Measurements from ENCODE around the gene SAMM50. TPM values are rescaled to one million over a fixed set of nuclear protein-coding genes. Genes with fewer than 3 reads are reported as not detected.
A peak's percentile ranks its signal among the peaks of the same experiment; 100 is the strongest.

Gene SAMM50
- polyA plus RNA-seq (2012; ENCODE audit: low read depth, missing spikeins), result 63.1 TPM

- peak; percentile 92 for DNase-seq (ENCODE audit: insufficient read length, low spot score)
- FAIRE-seq, result peak; percentile 99
- TF ChIP-seq POLR2AphosphoS5 (IDR thresholded peaks at IDR 0.05; ENCODE audit: low read depth, low read length) (peak; percentile 97), SPI1 (IDR thresholded peaks at IDR 0.05; ENCODE audit: low read depth, low read length) (no peak), TAF1 (IDR thresholded peaks at IDR 0.05; ENCODE audit: low read depth, low read length) (peak; percentile 85; the same call in 1 of the 2 replicates), POLR2A (IDR thresholded peaks at IDR 0.05; ENCODE audit: low read depth, low read length) (peak; percentile 97), PAX5 (IDR thresholded peaks at IDR 0.05; ENCODE audit: insufficient read depth, low read length, severe bottlenecking) (peak; percentile 16), POU2F2 (IDR thresholded peaks at IDR 0.05; ENCODE audit: low read depth, low read length) (peak; percentile 84)
Observed at GRCh38 chr22:43955040-43955882, at the start of gene SAMM50. Gene SAMM50, plus strand, starts transcription at chr22:43955442. Its CDS starts 136 bp downstream, at chr22:43955578.

DNA sequence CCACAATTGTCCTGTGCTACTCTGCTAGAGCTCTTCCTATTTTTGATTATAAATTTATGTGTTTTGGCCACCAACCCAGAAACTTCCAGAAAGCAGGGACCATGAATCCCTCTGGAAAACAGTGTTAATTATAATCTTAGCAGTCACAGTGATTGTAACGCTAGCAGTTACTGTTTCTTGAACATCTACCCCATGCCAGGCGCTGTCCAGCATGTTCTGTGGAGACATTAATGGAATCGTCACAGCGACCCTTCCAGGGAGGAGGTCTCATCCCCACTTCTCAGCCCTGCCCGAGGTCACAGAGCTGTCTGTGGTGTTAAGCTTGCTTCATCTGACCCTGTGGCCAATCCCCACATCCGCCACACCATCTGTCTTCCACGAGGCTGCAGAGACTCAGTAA is 49.6 kb upstream of the SAMM50 start:
- no peak for DNase-seq (ENCODE audit: insufficient read length, low spot score)
- FAIRE-seq, result no peak
- no peak for TF ChIP-seq POU2F2 (IDR thresholded peaks at IDR 0.05; ENCODE audit: low read depth, low read length)
- TF ChIP-seq SPI1 (IDR thresholded peaks at IDR 0.05; ENCODE audit: low read depth, low read length), result no peak

DNA sequence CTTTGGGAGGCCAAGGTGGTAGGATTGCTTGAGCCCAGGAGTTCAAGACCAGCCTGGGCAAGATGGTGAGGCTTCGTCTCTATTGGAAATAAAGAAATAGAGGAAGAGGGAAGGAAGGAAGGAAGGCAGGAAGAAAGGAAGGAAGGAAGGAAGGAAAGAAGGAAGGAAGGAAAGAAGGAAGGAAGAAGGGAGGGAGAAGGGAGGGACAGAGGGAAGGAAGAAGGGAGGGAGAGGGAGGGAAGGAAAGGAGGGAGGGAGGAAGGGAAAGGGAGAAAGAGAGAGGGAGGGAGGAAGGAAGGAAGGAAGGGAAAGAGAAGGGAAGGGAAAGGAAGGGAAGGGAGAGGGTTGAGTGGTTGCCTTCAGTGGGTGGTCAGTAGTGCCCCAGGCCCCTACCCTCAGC is 45.5 kb upstream of the SAMM50 start:
- TF ChIP-seq PAX5 (IDR thresholded peaks at IDR 0.05; ENCODE audit: insufficient read depth, low read length, severe bottlenecking), result no peak
- TF ChIP-seq POLR2A (IDR thresholded peaks at IDR 0.05; ENCODE audit: low read depth, low read length), result no peak
- no peak for TF ChIP-seq TAF1 (IDR thresholded peaks at IDR 0.05; ENCODE audit: low read depth, low read length)
- no peak for TF ChIP-seq POLR2AphosphoS5 (IDR thresholded peaks at IDR 0.05; ENCODE audit: low read depth, low read length)
- no peak for TF ChIP-seq POU2F2 (IDR thresholded peaks at IDR 0.05; ENCODE audit: low read depth, low read length)
- TF ChIP-seq SPI1 (IDR thresholded peaks at IDR 0.05; ENCODE audit: low read depth, low read length), result no peak
- FAIRE-seq (no peak), DNase-seq (ENCODE audit: insufficient read length, low spot score) (no peak)

- FAIRE-seq, result no peak
- no peak for DNase-seq (ENCODE audit: insufficient read length, low spot score)
- TF ChIP-seq POLR2AphosphoS5 (IDR thresholded peaks at IDR 0.05; ENCODE audit: low read depth, low read length), result no peak
- no peak for TF ChIP-seq POU2F2 (IDR thresholded peaks at IDR 0.05; ENCODE audit: low read depth, low read length)
Observed at GRCh38 chr22:43910178-43910695, 45.0 kb upstream of the SAMM50 start.

- TF ChIP-seq POU2F2 (IDR thresholded peaks at IDR 0.05; ENCODE audit: low read depth, low read length) (no peak), TAF1 (IDR thresholded peaks at IDR 0.05; ENCODE audit: low read depth, low read length) (no peak), PAX5 (IDR thresholded peaks at IDR 0.05; ENCODE audit: insufficient read depth, low read length, severe bottlenecking) (no peak), POLR2AphosphoS5 (IDR thresholded peaks at IDR 0.05; ENCODE audit: low read depth, low read length) (no peak), POLR2A (IDR thresholded peaks at IDR 0.05; ENCODE audit: low read depth, low read length) (no peak), SPI1 (IDR thresholded peaks at IDR 0.05; ENCODE audit: low read depth, low read length) (no peak)
- no peak for DNase-seq (ENCODE audit: insufficient read length, low spot score)
- no peak for FAIRE-seq
Observed at GRCh38 chr22:43911351-43911750, 43.9 kb upstream of the SAMM50 start.

GRCh38 chr22:43917521-43917920 is 37.7 kb upstream of the SAMM50 start:
- FAIRE-seq (no peak), DNase-seq (ENCODE audit: insufficient read length, low spot score) (no peak)
- no peak for TF ChIP-seq POU2F2 (IDR thresholded peaks at IDR 0.05; ENCODE audit: low read depth, low read length)
- no peak for TF ChIP-seq POLR2A (IDR thresholded peaks at IDR 0.05; ENCODE audit: low read depth, low read length)

DNA sequence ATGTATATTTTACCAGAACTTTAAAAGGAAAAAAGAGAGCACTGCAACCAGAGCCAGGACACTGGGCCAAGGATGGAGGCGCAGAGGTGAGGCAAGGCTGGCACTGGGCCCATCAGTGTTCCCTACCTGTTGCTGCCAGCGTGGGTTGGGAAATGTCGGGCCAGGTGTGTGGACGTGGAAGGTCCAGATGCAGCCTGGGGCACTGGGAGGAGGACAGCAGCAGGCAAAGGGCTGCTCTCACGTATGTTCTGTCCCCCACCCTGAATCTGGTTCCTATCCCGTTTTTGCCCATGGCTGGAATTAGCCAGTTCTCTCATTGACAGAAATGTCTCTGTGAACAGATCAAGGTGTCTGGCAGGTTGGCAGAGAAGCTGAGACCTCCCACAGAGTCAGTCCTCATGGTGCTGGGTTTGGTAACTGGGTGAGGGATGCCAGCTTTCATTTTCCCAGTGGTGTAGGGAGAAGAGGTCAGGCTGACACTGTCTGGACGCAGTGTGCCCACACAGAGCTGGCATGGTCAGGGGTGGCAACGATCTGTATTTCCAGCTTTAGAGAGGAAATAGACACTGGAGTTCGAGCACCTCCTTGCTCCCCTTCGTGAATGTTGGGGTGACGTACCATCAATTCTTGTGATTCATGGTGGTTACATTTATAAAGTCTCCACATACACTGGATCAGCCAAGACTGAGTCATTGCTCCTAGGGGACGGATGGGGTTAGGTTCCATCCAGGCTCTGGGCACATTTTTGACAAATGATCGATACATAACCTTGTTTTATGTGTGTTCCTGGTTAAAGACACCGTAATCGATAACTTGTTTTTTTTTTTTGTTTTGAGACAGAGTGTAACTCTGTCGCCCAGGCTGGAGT is 35.9 kb upstream of the SAMM50 start:
- DNase-seq (ENCODE audit: insufficient read length, low spot score) (no peak), FAIRE-seq (no peak)
- TF ChIP-seq PAX5 (IDR thresholded peaks at IDR 0.05; ENCODE audit: insufficient read depth, low read length, severe bottlenecking) (no peak), TAF1 (IDR thresholded peaks at IDR 0.05; ENCODE audit: low read depth, low read length) (no peak), POLR2A (IDR thresholded peaks at IDR 0.05; ENCODE audit: low read depth, low read length) (no peak), POLR2AphosphoS5 (IDR thresholded peaks at IDR 0.05; ENCODE audit: low read depth, low read length) (no peak), POU2F2 (IDR thresholded peaks at IDR 0.05; ENCODE audit: low read depth, low read length) (no peak), SPI1 (IDR thresholded peaks at IDR 0.05; ENCODE audit: low read depth, low read length) (no peak)

DNA sequence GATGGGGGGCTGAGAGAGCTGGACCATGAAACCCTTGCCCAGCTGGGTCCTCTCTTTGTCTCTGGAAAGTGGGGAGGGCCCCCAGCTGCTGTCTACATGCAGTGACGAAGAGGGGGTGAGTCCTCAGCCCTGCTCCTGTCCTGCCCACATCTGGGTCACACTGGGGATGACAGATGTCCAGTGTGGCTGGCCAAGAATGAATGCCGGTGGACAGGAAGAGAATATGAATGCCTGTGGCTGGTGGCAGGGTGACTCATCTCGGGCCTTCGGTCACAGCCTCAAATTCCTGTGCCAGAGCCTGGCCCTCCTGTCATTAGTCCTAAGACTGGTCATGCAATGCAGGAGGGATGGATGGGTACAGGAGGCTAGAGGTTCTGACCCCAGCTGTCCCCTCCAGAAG is 33.9 kb upstream of the SAMM50 start:
- TF ChIP-seq PAX5 (IDR thresholded peaks at IDR 0.05; ENCODE audit: insufficient read depth, low read length, severe bottlenecking), result no peak
- TF ChIP-seq TAF1 (IDR thresholded peaks at IDR 0.05; ENCODE audit: low read depth, low read length), result no peak
- TF ChIP-seq SPI1 (IDR thresholded peaks at IDR 0.05; ENCODE audit: low read depth, low read length), result no peak
- TF ChIP-seq POLR2AphosphoS5 (IDR thresholded peaks at IDR 0.05; ENCODE audit: low read depth, low read length), result no peak
- no peak for TF ChIP-seq POU2F2 (IDR thresholded peaks at IDR 0.05; ENCODE audit: low read depth, low read length)
- no peak for TF ChIP-seq POLR2A (IDR thresholded peaks at IDR 0.05; ENCODE audit: low read depth, low read length)
- no peak for DNase-seq (ENCODE audit: insufficient read length, low spot score)
- FAIRE-seq, result no peak

DNA sequence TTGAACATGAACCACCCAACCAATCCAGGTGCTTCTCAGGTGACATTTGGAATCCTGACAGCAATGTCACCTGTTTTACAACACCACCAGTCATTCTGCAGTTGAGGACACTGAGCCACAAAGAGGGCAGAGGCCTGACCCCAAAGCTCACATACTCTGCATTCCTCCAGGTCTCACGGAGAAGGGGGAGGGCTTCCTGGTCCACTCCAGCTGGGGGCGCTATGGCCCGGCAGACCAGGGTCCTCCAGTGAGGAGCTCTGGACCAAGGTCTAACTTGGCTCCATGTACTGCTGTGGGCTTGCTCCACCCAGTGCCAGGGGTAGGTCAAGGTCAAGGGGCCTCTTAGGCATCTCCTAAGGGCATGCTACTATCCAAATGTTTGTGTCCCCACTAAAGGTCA is 33.1 kb upstream of the SAMM50 start:
- no peak for FAIRE-seq
- DNase-seq (ENCODE audit: insufficient read length, low spot score), result no peak
- TF ChIP-seq POU2F2 (IDR thresholded peaks at IDR 0.05; ENCODE audit: low read depth, low read length) (no peak), POLR2AphosphoS5 (IDR thresholded peaks at IDR 0.05; ENCODE audit: low read depth, low read length) (no peak), SPI1 (IDR thresholded peaks at IDR 0.05; ENCODE audit: low read depth, low read length) (no peak), TAF1 (IDR thresholded peaks at IDR 0.05; ENCODE audit: low read depth, low read length) (no peak), PAX5 (IDR thresholded peaks at IDR 0.05; ENCODE audit: insufficient read depth, low read length, severe bottlenecking) (no peak), POLR2A (IDR thresholded peaks at IDR 0.05; ENCODE audit: low read depth, low read length) (no peak)

All from GM12891 (cell line).